HepG2 (cell line): ENCODE measurements around the gene RPTOR. TPM values are rescaled to one million over a fixed set of nuclear protein-coding genes. Genes with fewer than 3 reads are reported as not detected.

Experiments used
- AKNA ChIP-seq: sonication (generic); formaldehyde crosslinking; IDR thresholded peaks from 2 replicates; pipeline ENCODE4 v1.4.0; 2020; ENCODE audit warnings: missing genetic modification reagents, borderline replicate concordance
- ARID3A ChIP-seq: IDR thresholded peaks from 2 replicates; pipeline ENCODE4 v1.6.1; 2012; ENCODE audit warnings: low read depth, low read length, improper control_type of control experiment
- CTCF ChIP-seq: sonication (generic); formaldehyde crosslinking; IDR thresholded peaks from 2 replicates; pipeline ENCODE4 v1.5.0; 2020; ENCODE audit warnings: mild to moderate bottlenecking, missing genetic modification reagents, moderate library complexity
- FOXC1 ChIP-seq: sonication (generic); formaldehyde crosslinking; IDR thresholded peaks from 2 replicates; pipeline ENCODE4 v1.8.0; 2022; ENCODE audit warnings: mild to moderate bottlenecking, missing genetic modification reagents, borderline replicate concordance
- HDAC6 ChIP-seq: fragments of 200-600 bp; sonication (generic); IDR thresholded peaks from 2 replicates; pipeline ENCODE4 v1.7.0; 2017; ENCODE audit warnings: mild to moderate bottlenecking, antibody characterized with exemption, low read length, low read depth
- NR1H2 ChIP-seq: sonication (generic); formaldehyde crosslinking; IDR thresholded peaks from 2 replicates; pipeline ENCODE4 v1.8.1; 2022; ENCODE audit warnings: low read depth, missing genetic modification reagents, borderline replicate concordance
- PAX8 ChIP-seq: sonication (generic); formaldehyde crosslinking; IDR thresholded peaks from 2 replicates; pipeline ENCODE4 v1.8.0; 2022; ENCODE audit warnings: mild to moderate bottlenecking, missing genetic modification reagents, borderline replicate concordance
- RELA ChIP-seq: sonication (generic); formaldehyde crosslinking; IDR thresholded peaks from 2 replicates; pipeline ENCODE4 v1.4.0; 2020; ENCODE audit warnings: missing genetic modification reagents
- SMC3 ChIP-seq: IDR thresholded peaks from 2 replicates; pipeline ENCODE4 v1.6.1; 2011; ENCODE audit warnings: low read length, improper control_type of control experiment
- SOX13 ChIP-seq, 3 experiments: fragments of 450-650 bp in 1 of 3; sonication (generic) in 1 of 3; formaldehyde crosslinking in 1 of 3; IDR thresholded peaks in 2 of 3; conservative IDR thresholded peaks in 1 of 3; 2 replicates each; pipeline versions ENCODE4 v1.5.0 to v1.6.1; 2016 to 2020; ENCODE audit warnings: antibody characterized with exemption in 1 of 3, mild to moderate bottlenecking in 1 of 3, missing compliant biosample characterization in 1 of 3, missing genetic modification reagents in 1 of 3, moderate library complexity in 1 of 3
- TCF12 ChIP-seq, 2 experiments: fragments of 450-650 bp in 1 of 2; sonication (generic) in 1 of 2; formaldehyde crosslinking in 1 of 2; IDR thresholded peaks; 2 replicates each; pipeline versions ENCODE4 v1.6.1 to v1.8.0; 2017 to 2022; ENCODE audit warnings: antibody characterized with exemption in 1 of 2, mild to moderate bottlenecking in 1 of 2, missing genetic modification reagents in 1 of 2, moderate library complexity in 1 of 2
- ZFAT ChIP-seq: sonication (generic); formaldehyde crosslinking; conservative IDR thresholded peaks from 2 replicates; pipeline ENCODE4 v1.8.1; 2023; ENCODE audit warnings: missing genetic modification reagents, inconsistent platforms
- ZNF20 ChIP-seq: sonication (generic); formaldehyde crosslinking; IDR thresholded peaks from 2 replicates; pipeline ENCODE4 v1.4.0; 2020; ENCODE audit warnings: mild to moderate bottlenecking, moderate library complexity, missing genetic modification reagents
- ZNF709 ChIP-seq: sonication (generic); formaldehyde crosslinking; IDR thresholded peaks from 2 replicates; pipeline ENCODE4 v1.5.0; 2020; ENCODE audit warnings: mild to moderate bottlenecking, missing genetic modification reagents
- ZNF740 ChIP-seq: sonication (generic); formaldehyde crosslinking; IDR thresholded peaks from 2 replicates; pipeline ENCODE4 v1.4.0; 2020; ENCODE audit warnings: missing genetic modification reagents
- ZNF839 ChIP-seq: sonication (generic); formaldehyde crosslinking; IDR thresholded peaks from 2 replicates; pipeline ENCODE4 v1.4.0; 2020; ENCODE audit warnings: missing genetic modification reagents, mild to moderate bottlenecking, borderline replicate concordance
- polyA plus RNA-seq, 8 experiments: library from polyadenylated mRNA; depleted of rRNA in 3 of 8; stranded (reverse) in 7 of 8; unstranded in 1 of 8; fragments of >200 nt; fragmentation: Illumina TruSeq in 4 of 8; extraction: Trizol in 4 of 8; gene quantifications; 2 replicates each; pipeline versions ENCODE4 v1.2.1 to v1.2.3, GENCODE V29; 2011 to 2016; ENCODE audit warnings: low read depth in 4 of 8, missing spikeins in 1 of 8, mixed read lengths in 1 of 8; ENCODE audit not compliant: insufficient read depth in 1 of 8
- total RNA-seq, 5 experiments: library from RNA; depleted of rRNA; stranded (reverse); fragments of >200 nt; fragmentation: Illumina TruSeq; extraction: Trizol; gene quantifications; 2 replicates each; pipeline ENCODE4 v1.2.3, GENCODE V29; 2016; ENCODE audit warnings: low read depth in 1 of 5
- TF ChIP-seq, protein P1 (sequence below): sonication (generic); formaldehyde crosslinking; IDR thresholded peaks from 2 replicates; pipeline ENCODE4 v1.5.0; 2020; ENCODE audit warnings: missing genetic modification reagents, mild to moderate bottlenecking, borderline replicate concordance
- TF ChIP-seq, protein P2 (sequence below): sonication (generic); formaldehyde crosslinking; IDR thresholded peaks from 2 replicates; pipeline ENCODE4 v1.8.1; 2023; ENCODE audit warnings: mild to moderate bottlenecking, missing genetic modification reagents

RPTOR gene
- total and polyA plus RNA-seq, 2 of the 13 experiments (the other 11 are each of a cell fraction or from before 2014, with no cell fraction given), result 6.6 to 25.3 TPM

DNA sequence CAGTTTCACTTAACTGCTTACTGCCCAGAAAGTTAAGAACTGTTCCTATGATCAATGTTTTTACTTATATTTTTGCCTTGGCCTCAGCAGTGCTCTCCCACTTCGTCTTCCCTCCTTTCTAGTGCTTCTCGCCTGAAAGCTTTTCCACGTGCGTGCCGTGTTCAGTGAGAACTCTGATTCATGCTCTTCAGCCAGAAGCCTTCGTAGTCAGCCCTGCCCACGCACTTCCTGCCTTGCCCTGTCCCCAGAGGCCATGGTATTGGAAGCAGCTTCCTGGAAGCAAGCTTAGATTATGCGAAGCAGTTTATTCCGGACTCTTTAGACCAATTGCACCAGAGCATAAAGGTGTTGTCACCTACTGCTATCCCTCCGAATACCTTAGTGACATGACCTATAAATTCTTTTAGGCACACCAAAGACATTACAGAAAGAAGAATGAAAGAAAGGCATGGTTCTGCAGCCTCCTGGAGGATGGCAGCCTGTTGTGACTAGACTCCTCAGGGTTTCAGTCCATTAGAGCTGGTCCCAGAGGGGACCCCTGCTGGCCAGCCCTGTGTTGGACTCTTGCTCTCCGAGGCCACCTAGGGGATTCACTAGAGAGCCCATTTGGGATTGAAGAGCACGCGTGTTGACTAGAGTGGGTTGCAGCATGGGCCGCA, 105.2 kb downstream of the RPTOR start (continued):
- no peak for TF ChIP-seq TCF12 (IDR thresholded peaks at IDR 0.05)
- no peak for TF ChIP-seq TCF12 (CRISPR knock-in tag; IDR thresholded peaks at IDR 0.05)
- TF ChIP-seq ZNF709 (CRISPR knock-in tag), result 0 out of 2 replicates have a peak, but pooled peaks have one; percentile 56
- TF ChIP-seq ZNF20 (CRISPR knock-in tag), result no peak
- TF ChIP-seq PAX8 (CRISPR knock-in tag), result no peak
- no peak for TF ChIP-seq RELA (CRISPR knock-in tag)
- TF ChIP-seq FOXC1 (CRISPR knock-in tag), result no peak
- TF ChIP-seq SMC3, result peak; percentile 90
- TF ChIP-seq ARID3A, result no peak
- TF ChIP-seq ZNF740, result no peak
- TF ChIP-seq NR1H2, result no peak
- TF ChIP-seq, protein P1, sequence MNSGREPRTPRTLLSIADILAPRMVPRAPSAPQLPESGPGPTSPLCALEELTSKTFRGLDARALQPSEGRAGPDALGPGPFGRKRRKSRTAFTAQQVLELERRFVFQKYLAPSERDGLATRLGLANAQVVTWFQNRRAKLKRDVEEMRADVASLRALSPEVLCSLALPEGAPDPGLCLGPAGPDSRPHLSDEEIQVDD (CRISPR knock-in tag), result no peak
- peak; percentile 78 for TF ChIP-seq CTCF
- TF ChIP-seq AKNA (CRISPR knock-in tag), result no peak
- TF ChIP-seq ZNF839 (CRISPR knock-in tag), result no peak
- TF ChIP-seq HDAC6, result no peak
- TF ChIP-seq SOX13 (IDR thresholded peaks at IDR 0.05), result no peak
- peak in 1 of 2 experiments; percentile 52; a peak in 2 of 4 replicates for TF ChIP-seq SOX13 (CRISPR knock-in tag; conservative IDR thresholded peaks at IDR 0.05 in 1 of 2, IDR thresholded peaks at IDR 0.05 in 1 of 2)
- TF ChIP-seq, protein P2, sequence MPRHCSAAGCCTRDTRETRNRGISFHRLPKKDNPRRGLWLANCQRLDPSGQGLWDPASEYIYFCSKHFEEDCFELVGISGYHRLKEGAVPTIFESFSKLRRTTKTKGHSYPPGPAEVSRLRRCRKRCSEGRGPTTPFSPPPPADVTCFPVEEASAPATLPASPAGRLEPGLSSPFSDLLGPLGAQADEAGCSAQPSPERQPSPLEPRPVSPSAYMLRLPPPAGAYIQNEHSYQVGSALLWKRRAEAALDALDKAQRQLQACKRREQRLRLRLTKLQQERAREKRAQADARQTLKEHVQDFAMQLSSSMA (CRISPR knock-in tag), result no peak
- TF ChIP-seq ZFAT (CRISPR knock-in tag), result no peak
